Stomach (tissue), 9 donors: ENCODE results near the gene GLRX2. TPM values are rescaled to one million over a fixed set of nuclear protein-coding genes. Genes with fewer than 3 reads are reported as not detected.
A peak's percentile ranks its signal among the peaks of the same experiment; 100 is the strongest.

Experiments
- DNase-seq, 2 donors: peaks; one replicate each; pipeline versions ENCODE4 v3.0.0 to v3.0.0-alpha.2; 2013 to 2019
- H3K27ac ChIP-seq, 5 donors: fragments of 200-600 bp in 4 of 5; sonication (generic) in 4 of 5; one replicate each; pipeline ENCODE4 v1.5.1; 2013 to 2019; ENCODE audit warnings: mild to moderate bottlenecking in 1 of 5, moderate library complexity in 1 of 5
- H3K27me3 ChIP-seq, 3 donors: fragments of 200-600 bp; sonication (generic); one replicate each; pipeline ENCODE4 v1.5.1; 2017 to 2019; ENCODE audit warnings: mixed run types in 1 of 3
- H3K36me3 ChIP-seq, 4 donors: fragments of 200-600 bp; sonication (generic); 1 replicate in 3 of 4; 2 replicates in 1 of 4; pipeline ENCODE4 v1.5.1; 2016 to 2019
- H3K4me1 ChIP-seq, 4 donors: fragments of 200-600 bp; sonication (generic); one replicate each; pipeline ENCODE4 v1.5.1; 2016 to 2019
- H3K4me3 ChIP-seq, 4 donors: fragments of 200-600 bp; sonication (generic) in 3 of 4; one replicate each; pipeline ENCODE4 v1.5.1; 2016 to 2019; ENCODE audit warnings: mild to moderate bottlenecking in 1 of 4
- H3K9me3 ChIP-seq, 4 donors: fragments of 200-600 bp; sonication (generic); one replicate each; pipeline ENCODE4 v1.5.1; 2016 to 2019
- CTCF ChIP-seq, 7 experiments: fragments of 450-650 bp in 4 of 7; fragments of 200-600 bp in 3 of 7; sonication (generic) in 3 of 7; IDR thresholded peaks; one replicate each; pipeline ENCODE4 v1.5.1; 2016 to 2019; ENCODE audit warnings: antibody characterized with exemption in 7 of 7, control low read depth in 2 of 7, mild to moderate bottlenecking in 1 of 7
- EP300 ChIP-seq: sonication (generic); formaldehyde crosslinking; IDR thresholded peaks from one replicate; pipeline ENCODE4 v1.6.1; 2017; ENCODE audit warnings: antibody characterized with exemption
- POLR2A ChIP-seq, 4 donors: fragments of 450-650 bp; IDR thresholded peaks; one replicate each; pipeline ENCODE4 v1.6.1; 2016; ENCODE audit warnings: antibody characterized with exemption in 4 of 4, control low read depth in 2 of 4, mild to moderate bottlenecking in 1 of 4, moderate library complexity in 1 of 4
- POLR2AphosphoS5 ChIP-seq, 3 donors: sonication (generic); formaldehyde crosslinking; IDR thresholded peaks; one replicate each; pipeline ENCODE4 v1.6.1; 2016; ENCODE audit warnings: antibody characterized with exemption in 3 of 3
- WGBS, 5 donors: extraction: QIAGEN DNeasy Blood & Tissue Kit in 3 of 5; methylation state at CpG; one replicate each; pipeline versions ENCODE4 v1.1.5 to v1.1.7; 2013 to 2018; 5-methylcytosine and 5-hydroxymethylcytosine counted together
- intact Hi-C: fragments of 100-400 bp; cut with DNase I; formaldehyde crosslinking; loops from one replicate; pipeline ENCODE4 v1.15.1; 2023; ENCODE audit warnings: low total_unique reads
- polyA plus RNA-seq, 3 donors: library from polyadenylated mRNA; stranded (reverse); fragments of 200-250 nt; gene quantifications; one replicate each; pipeline ENCODE4 v1.2.3, GENCODE V29; 2013
- total RNA-seq, 5 donors: library from RNA; depleted of rRNA; stranded (reverse); fragments of >200 nt; gene quantifications; one replicate each; pipeline versions ENCODE4 v1.1.0 to v1.2.3, GENCODE V29; 2014 to 2016
- donor health status: healthy with polysubstance abuse.
- donor health status: Bipolar disorder and iron deficiency.
- donor health status: healthy.

Gene GLRX2
- total and polyA plus RNA-seq, 8 donors, result 1.2 to 18.7 (median 5.8) TPM

GRCh38 chr1:193070942-193071341, 34.3 kb downstream of the GLRX2 start:
- H3K4me3 ChIP-seq, result no peak overlapping the region
- H3K27ac ChIP-seq, result no peak overlapping the region
- intact Hi-C loops, result no loop called here
- WGBS, 5 donors, result 59 to 71% (median 66%) methylated on average over 5 of the region's 5 CpGs
- no peak for DNase-seq
- H3K36me3 ChIP-seq, result peaks cover 4 to 13% (median 9%) of the 10 kb centered on the region in 4 donors
- TF ChIP-seq POLR2A (IDR thresholded peaks at IDR 0.05) (no peak), EP300 (no peak), POLR2AphosphoS5 (IDR thresholded peaks at IDR 0.05) (no peak), CTCF (IDR thresholded peaks at IDR 0.05) (no peak)
- H3K4me1 ChIP-seq, result peaks cover 0 to 34% (median 15%) of the 10 kb centered on the region in 4 donors
- H3K27me3 ChIP-seq, result no peaks in the 10 kb centered on the region
- H3K9me3 ChIP-seq, result no peaks in the 10 kb centered on the region

GRCh38 chr1:193070386-193070753, 34.8 kb downstream of the GLRX2 start:
- no peak for DNase-seq
- WGBS, 5 donors, result 71 to 83% (median 75%) methylated on average over 2 of the region's 2 CpGs
- H3K27ac ChIP-seq, result no peak overlapping the region
- no peaks in the 10 kb centered on the region for H3K9me3 ChIP-seq
- H3K4me3 ChIP-seq, result no peak overlapping the region
- peaks cover 4 to 13% (median 9%) of the 10 kb centered on the region in 4 donors for H3K36me3 ChIP-seq
- intact Hi-C loops, result no loop called here
- no peaks in the 10 kb centered on the region for H3K27me3 ChIP-seq
- peaks cover 0 to 36% (median 15%) of the 10 kb centered on the region in 4 donors for H3K4me1 ChIP-seq
- TF ChIP-seq POLR2AphosphoS5 (IDR thresholded peaks at IDR 0.05) (no peak), EP300 (no peak), POLR2A (IDR thresholded peaks at IDR 0.05) (no peak), CTCF (IDR thresholded peaks at IDR 0.05) (no peak)

GRCh38 chr1:193069748-193070385, 35.3 kb downstream of the GLRX2 start:
- no peak overlapping the region for H3K27ac ChIP-seq
- TF ChIP-seq CTCF (IDR thresholded peaks at IDR 0.05), result no peak
- no peak for TF ChIP-seq EP300
- TF ChIP-seq POLR2A (IDR thresholded peaks at IDR 0.05), result no peak
- no peak for TF ChIP-seq POLR2AphosphoS5 (IDR thresholded peaks at IDR 0.05)
- H3K27me3 ChIP-seq, result no peaks in the 10 kb centered on the region
- intact Hi-C loops, result no loop called here
- peak in 1 of 2 donors; percentile 9 for DNase-seq
- no peaks in the 10 kb centered on the region for H3K9me3 ChIP-seq
- WGBS, 5 donors, result 83 to 88% (median 85%) methylated on average over 4 of the region's 4 CpGs
- H3K4me3 ChIP-seq, result no peak overlapping the region
- peaks cover 0 to 41% (median 15%) of the 10 kb centered on the region in 4 donors for H3K4me1 ChIP-seq
- H3K36me3 ChIP-seq, result peaks cover 4 to 13% (median 9%) of the 10 kb centered on the region in 4 donors

GRCh38 chr1:193068013-193068412, 37.2 kb downstream of the GLRX2 start:
- Histone ChIP-seq H3K27ac (no peak overlapping the region), H3K9me3 (no peaks in the 10 kb centered on the region), H3K4me3 (no peak overlapping the region), H3K36me3 (peaks cover 4 to 10% (median 8%) of the 10 kb centered on the region in 4 donors), H3K27me3 (no peaks in the 10 kb centered on the region), H3K4me1 (peaks cover 0 to 52% (median 21%) of the 10 kb centered on the region in 4 donors)
- no peak for DNase-seq
- TF ChIP-seq POLR2A (IDR thresholded peaks at IDR 0.05) (no peak), EP300 (no peak), POLR2AphosphoS5 (IDR thresholded peaks at IDR 0.05) (no peak), CTCF (IDR thresholded peaks at IDR 0.05) (no peak)
- intact Hi-C loops, result no loop called here
